ENCODE data around the gene TNFRSF25.
"Not testable (repeated sequence)": the region's sequence is repeated elsewhere in the genome, so short reads cannot be mapped to it uniquely, and the experiment has no call there.

DNA sequence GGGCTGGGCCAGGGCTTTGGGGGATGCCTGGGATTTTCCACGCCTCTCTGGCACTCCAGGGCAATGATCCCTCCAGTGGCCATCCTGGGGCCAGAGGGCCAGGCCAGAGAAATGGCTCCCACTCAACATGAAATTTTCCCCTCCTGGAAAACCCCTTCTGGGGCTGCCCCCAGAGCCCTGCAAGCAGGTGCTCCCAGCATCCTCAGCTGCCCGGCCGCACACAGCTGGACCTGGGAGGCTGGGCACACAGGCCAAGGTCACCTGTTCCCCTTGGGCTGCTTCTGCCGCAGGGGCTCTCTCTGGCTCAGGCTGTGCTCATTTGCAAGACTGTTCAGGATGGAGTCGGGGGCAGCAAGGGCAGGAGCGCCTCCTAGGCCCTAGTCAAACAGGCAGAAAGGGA, 37.5 kb downstream of the TNFRSF25 start:
- not testable (repeated sequence) for TF ChIP-seq TEAD4 (IDR thresholded peaks at IDR 0.05; ENCODE audit: borderline replicate concordance, insufficient read depth); JUND (IDR thresholded peaks at IDR 0.05); NFIC (IDR thresholded peaks at IDR 0.05; ENCODE audit: borderline replicate concordance); TCF12 (IDR thresholded peaks at IDR 0.05); TAF1 (IDR thresholded peaks at IDR 0.05; ENCODE audit: borderline replicate concordance, low read depth, low read length); SIN3A (IDR thresholded peaks at IDR 0.05; ENCODE audit: borderline replicate concordance, low read depth, low read length); EZH2phosphoT487 (IDR thresholded peaks at IDR 0.05; ENCODE audit: borderline replicate concordance, low read depth); CHD2 (IDR thresholded peaks at IDR 0.05; ENCODE audit: low read length, partially characterized antibody); RAD21 (IDR thresholded peaks at IDR 0.05; ENCODE audit: low read length)
- TF ChIP-seq, protein P1, sequence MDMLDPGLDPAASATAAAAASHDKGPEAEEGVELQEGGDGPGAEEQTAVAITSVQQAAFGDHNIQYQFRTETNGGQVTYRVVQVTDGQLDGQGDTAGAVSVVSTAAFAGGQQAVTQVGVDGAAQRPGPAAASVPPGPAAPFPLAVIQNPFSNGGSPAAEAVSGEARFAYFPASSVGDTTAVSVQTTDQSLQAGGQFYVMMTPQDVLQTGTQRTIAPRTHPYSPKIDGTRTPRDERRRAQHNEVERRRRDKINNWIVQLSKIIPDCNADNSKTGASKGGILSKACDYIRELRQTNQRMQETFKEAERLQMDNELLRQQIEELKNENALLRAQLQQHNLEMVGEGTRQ (IDR thresholded peaks at IDR 0.05; ENCODE audit: borderline replicate concordance, low read depth, low read length): not testable (repeated sequence)
- TF ChIP-seq, protein P2, sequence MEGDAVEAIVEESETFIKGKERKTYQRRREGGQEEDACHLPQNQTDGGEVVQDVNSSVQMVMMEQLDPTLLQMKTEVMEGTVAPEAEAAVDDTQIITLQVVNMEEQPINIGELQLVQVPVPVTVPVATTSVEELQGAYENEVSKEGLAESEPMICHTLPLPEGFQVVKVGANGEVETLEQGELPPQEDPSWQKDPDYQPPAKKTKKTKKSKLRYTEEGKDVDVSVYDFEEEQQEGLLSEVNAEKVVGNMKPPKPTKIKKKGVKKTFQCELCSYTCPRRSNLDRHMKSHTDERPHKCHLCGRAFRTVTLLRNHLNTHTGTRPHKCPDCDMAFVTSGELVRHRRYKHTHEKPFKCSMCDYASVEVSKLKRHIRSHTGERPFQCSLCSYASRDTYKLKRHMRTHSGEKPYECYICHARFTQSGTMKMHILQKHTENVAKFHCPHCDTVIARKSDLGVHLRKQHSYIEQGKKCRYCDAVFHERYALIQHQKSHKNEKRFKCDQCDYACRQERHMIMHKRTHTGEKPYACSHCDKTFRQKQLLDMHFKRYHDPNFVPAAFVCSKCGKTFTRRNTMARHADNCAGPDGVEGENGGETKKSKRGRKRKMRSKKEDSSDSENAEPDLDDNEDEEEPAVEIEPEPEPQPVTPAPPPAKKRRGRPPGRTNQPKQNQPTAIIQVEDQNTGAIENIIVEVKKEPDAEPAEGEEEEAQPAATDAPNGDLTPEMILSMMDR (IDR thresholded peaks at IDR 0.05): not testable (repeated sequence)
- TF ChIP-seq, protein P3, sequence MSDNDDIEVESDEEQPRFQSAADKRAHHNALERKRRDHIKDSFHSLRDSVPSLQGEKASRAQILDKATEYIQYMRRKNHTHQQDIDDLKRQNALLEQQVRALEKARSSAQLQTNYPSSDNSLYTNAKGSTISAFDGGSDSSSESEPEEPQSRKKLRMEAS (IDR thresholded peaks at IDR 0.05; ENCODE audit: low read depth): not testable (repeated sequence)
